Kidney (tissue), 22 donors: Measurements from ENCODE around the gene VPS13C. TPM values are rescaled to one million over a fixed set of nuclear protein-coding genes. Genes with fewer than 3 reads are reported as not detected.
A peak's percentile ranks its signal among the peaks of the same experiment; 100 is the strongest.

Source experiments
- DNase-seq, 5 donors: peaks; one replicate each; pipeline ENCODE4 v3.0.0-alpha.2; 2013 to 2020
- FAIRE-seq: peaks from 2 replicates; lab custom pipeline; 2012; peaks lifted over from hg19 to GRCh38; lab: Jason Lieb, UNC
- H3K27ac ChIP-seq, 2 donors: one replicate each; pipeline ENCODE4 v1.7.0; 2013; ENCODE audit warnings: low read depth in 2 of 2, low read length in 2 of 2, inconsistent platforms in 1 of 2
- H3K27me3 ChIP-seq: one replicate; pipeline ENCODE4 v1.7.1; 2013; ENCODE audit warnings: low read length, inconsistent platforms; ENCODE audit not compliant: control insufficient read depth, insufficient read depth
- H3K36me3 ChIP-seq, 3 donors: one replicate each; pipeline versions ENCODE4 v1.7.0 to v1.7.1; 2013; ENCODE audit warnings: low read length in 3 of 3, control low read depth in 1 of 3, inconsistent platforms in 1 of 3; ENCODE audit not compliant: insufficient read depth in 3 of 3, control insufficient read depth in 2 of 3
- H3K4me1 ChIP-seq, 3 donors: one replicate each; pipeline versions ENCODE4 v1.7.0 to v1.7.1; 2013; ENCODE audit warnings: low read length in 3 of 3, inconsistent platforms in 1 of 3, low read depth in 1 of 3; ENCODE audit not compliant: control insufficient read depth in 2 of 3, insufficient read depth in 2 of 3
- H3K4me3 ChIP-seq, 3 donors: one replicate each; pipeline versions ENCODE4 v1.7.0 to v1.8.1; 2013; ENCODE audit warnings: low read length in 3 of 3, control low read depth in 1 of 3, inconsistent platforms in 1 of 3
- H3K9ac ChIP-seq, 3 donors: one replicate each; pipeline versions ENCODE4 v1.7.0 to v1.7.1; 2013; ENCODE audit warnings: low read length in 3 of 3, control low read depth in 1 of 3, inconsistent platforms in 1 of 3
- H3K9me3 ChIP-seq, 3 donors: one replicate each; pipeline versions ENCODE4 v1.7.0 to v1.7.1; 2013; ENCODE audit warnings: low read length in 3 of 3, control low read depth in 1 of 3, inconsistent platforms in 1 of 3; ENCODE audit not compliant: control insufficient read depth in 2 of 3, insufficient read depth in 1 of 3
- CTCF ChIP-seq: IDR thresholded peaks from 3 replicates; pipeline ENCODE4 v1.5.1; 2012; ENCODE audit warnings: mild to moderate bottlenecking, moderate library complexity, borderline replicate concordance; ENCODE audit not compliant: insufficient read depth; ENCODE audit errors: extremely low read depth
- intact Hi-C: fragments of 100-400 bp; cut with DNase I; formaldehyde crosslinking; loops from one replicate; pipeline ENCODE4 v1.11.1; 2022
- long read RNA-seq, 10 donors: library from polyadenylated mRNA in 1 of 10; unstranded in 1 of 10; transcript quantifications; one replicate each; pipeline ENCODE4 v2.0.0 and lab custom pipeline, GENCODE V29; 2021 to 2026
- polyA plus RNA-seq: library from polyadenylated mRNA; stranded (reverse); fragments of 350-450 nt; fragmentation: Illumina TruSeq; extraction: RNeasy Lipid Tissue Mini Kit (QIAGEN cat#74804); gene quantifications from one replicate; pipeline ENCODE4 v1.2.3, GENCODE V29; 2014; ENCODE audit warnings: low read depth, low replicate concordance; ENCODE audit not compliant: insufficient read depth
- total RNA-seq: library from RNA; stranded (reverse); fragmentation: NEBNext Ultra II Directional; extraction: Animal tissue kit (Norgen Biotek cat#: 25700); gene quantifications from one replicate; pipeline ENCODE4 v1.2.1, GENCODE V29; 2021
- donor health status: control.
- donor health status: control.
- donor health status: control.
- donor health status: control.
- donor health status: control.
- donor health status: DM: yes; HTN: yes; CAD: no.
- donor health status: Normal renal cell carcinoma (clear cell type).

VPS13C gene
- total RNA-seq (106 TPM), polyA plus RNA-seq (12.5 TPM)
- long read RNA-seq, donor 1, result 0 reads
- long read RNA-seq, donor 2, result 0 reads
- long read RNA-seq, donor 3, partial matches to known transcripts, result 0 of 1 reads
- long read RNA-seq, donor 3, other reads (novel, unspliced or antisense), result 0 of 1 reads
- long read RNA-seq, donor 4, partial matches to known transcripts, result 0 of 1 reads
- long read RNA-seq, donor 4, other reads (novel, unspliced or antisense), result 0 of 1 reads
- long read RNA-seq, donor 5, result 0 reads
- long read RNA-seq, donor 6, result 0 reads
- long read RNA-seq, donor 7, partial matches to known transcripts, result 15 of 23 reads
- long read RNA-seq, donor 7, other reads (novel, unspliced or antisense), result 6 of 23 reads
- long read RNA-seq, donor 8, partial matches to known transcripts, result 0 of 1 reads
- long read RNA-seq, donor 8, other reads (novel, unspliced or antisense), result 0 of 1 reads
- long read RNA-seq, donor 9, result 0 reads
- long read RNA-seq, donor 10, partial matches to known transcripts, result 6 of 6 reads
- long read RNA-seq, donor 10, other reads (novel, unspliced or antisense), result 0 of 6 reads

- H3K4me3 ChIP-seq, result peak within 1 kb of the TSS; percentile 73 to 87 (median 77)
- H3K9ac ChIP-seq, result peak within 1 kb of the TSS; percentile 67 to 88 (median 81)
- intact Hi-C loops, result no loop called here
- no peaks in the 10 kb centered on the region for H3K36me3 ChIP-seq
- H3K27me3 ChIP-seq, result no peaks in the 10 kb centered on the region
- TF ChIP-seq CTCF, result peak; percentile 63
- H3K4me1 ChIP-seq, result peaks cover 0 to 2% (median 2%) of the 10 kb centered on the region in 3 donors
- H3K27ac ChIP-seq, result peak within 1 kb of the TSS; percentile 90 to 94
- DNase-seq (peak; percentile 96 to 98 (median 97)), FAIRE-seq (no peak)
- no peaks in the 10 kb centered on the region for H3K9me3 ChIP-seq
Observed at GRCh38 chr15:62060113-62060895, at the start of gene VPS13C. Gene VPS13C, minus strand, starts transcription at chr15:62060447. Its CDS starts 73 bp downstream, at chr15:62060374.

DNA sequence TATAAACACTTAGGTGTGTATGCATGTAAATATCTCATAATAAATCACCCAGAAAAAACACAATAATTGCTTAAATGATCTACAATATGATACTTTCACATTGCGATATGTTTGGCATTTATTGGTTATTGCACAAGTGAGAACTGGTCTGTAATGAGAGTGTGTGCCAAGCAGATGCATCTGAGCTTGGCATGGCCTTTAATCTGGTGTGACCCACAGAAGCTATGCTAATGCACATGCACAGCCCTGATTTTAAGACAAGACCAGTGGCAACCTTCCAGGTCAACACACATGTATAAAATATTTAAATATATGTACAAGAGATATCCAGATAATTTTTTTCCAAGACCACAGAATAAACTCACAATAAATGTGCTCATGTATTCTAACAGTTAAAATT is 49.2 kb upstream of the VPS13C start:
- intact Hi-C loops, result no loop called here
- DNase-seq (no peak), FAIRE-seq (no peak)
- TF ChIP-seq CTCF, result no peak
- Histone ChIP-seq H3K9me3 (no peaks in the 10 kb centered on the region), H3K27me3 (no peaks in the 10 kb centered on the region), H3K9ac (no peak overlapping the region), H3K4me3 (no peak overlapping the region), H3K27ac (no peak overlapping the region), H3K36me3 (no peaks in the 10 kb centered on the region), H3K4me1 (peaks cover 0 to 5% (median 2%) of the 10 kb centered on the region in 3 donors)

GRCh38 chr15:62108411-62108810 is 48.2 kb upstream of the VPS13C start:
- Histone ChIP-seq H3K4me1 (peaks cover 0 to 5% (median 2%) of the 10 kb centered on the region in 3 donors), H3K9ac (no peak overlapping the region), H3K9me3 (no peaks in the 10 kb centered on the region), H3K4me3 (no peak overlapping the region), H3K27me3 (no peaks in the 10 kb centered on the region), H3K27ac (no peak overlapping the region), H3K36me3 (no peaks in the 10 kb centered on the region)
- FAIRE-seq (no peak), DNase-seq (no peak)
- intact Hi-C loops, result no loop called here
- no peak for TF ChIP-seq CTCF
